AG09319 (cell line): ENCODE results near the gene GSK3B.

ENCODE experiments used
- DNase-seq: peaks from one replicate; pipeline ENCODE4 v3.0.0-alpha.2; 2010; ENCODE audit warnings: low read depth; ENCODE audit errors: extremely low read depth
- CTCF ChIP-seq: IDR thresholded peaks from 2 replicates; pipeline ENCODE4 v1.5.1; 2011; ENCODE audit warnings: low read depth, mild to moderate bottlenecking, inconsistent platforms, low read length, moderate library complexity

The GSK3B gene

GRCh38 chr3:120113128-120114116 is 19.2 kb upstream of the GSK3B start:
- no peak for TF ChIP-seq CTCF
- no peak for DNase-seq

- DNase-seq = no peak
Observed at GRCh38 chr3:120111898-120112297, 17.7 kb upstream of the GSK3B start.

GRCh38 chr3:120103276-120103675 is 9.0 kb upstream of the GSK3B start:
- no peak for TF ChIP-seq CTCF

More at GRCh38 chr3:120111898-120112297, 17.7 kb upstream of the GSK3B start:
- no peak for TF ChIP-seq CTCF

GRCh38 chr3:120102674-120103073 is 8.4 kb upstream of the GSK3B start:
- no peak for TF ChIP-seq CTCF
- no peak for DNase-seq

More at GRCh38 chr3:120103276-120103675, 9.0 kb upstream of the GSK3B start:
- DNase-seq = no peak

- no peak for DNase-seq
- no peak for TF ChIP-seq CTCF
Observed at GRCh38 chr3:120102232-120102631, 8.0 kb upstream of the GSK3B start.

- TF ChIP-seq CTCF = no peak
Observed at GRCh38 chr3:120101624-120102023, 7.4 kb upstream of the GSK3B start.

GRCh38 chr3:120100711-120101110 is 6.5 kb upstream of the GSK3B start:
- DNase-seq = no peak
- TF ChIP-seq CTCF = no peak

More at GRCh38 chr3:120101624-120102023, 7.4 kb upstream of the GSK3B start:
- no peak for DNase-seq
